Measurements from ENCODE around the gene NFIB.
A peak's percentile ranks its signal among the peaks of the same experiment; 100 is the strongest.

NFIB gene

GRCh38 chr9:14344941-14345353 lies 31.0 kb upstream of the NFIB start:
- no peak for DNase-seq

- no peak for DNase-seq
Measured at GRCh38 chr9:14344053-14344524, 30.1 kb upstream of the NFIB start.

- DNase-seq, result no peak
Measured at GRCh38 chr9:14343261-14344031, 29.5 kb upstream of the NFIB start.

GRCh38 chr9:14342736-14343135 lies 28.8 kb upstream of the NFIB start:
- DNase-seq, result no peak

GRCh38 chr9:14341437-14342122 lies 27.6 kb upstream of the NFIB start:
- no peak for DNase-seq

GRCh38 chr9:14340994-14341393 lies 27.1 kb upstream of the NFIB start:
- no peak for DNase-seq

- DNase-seq, result no peak
Measured at GRCh38 chr9:14340219-14340873, 26.4 kb upstream of the NFIB start.

- no peak for DNase-seq
Measured at GRCh38 chr9:14339746-14340145, 25.8 kb upstream of the NFIB start.

GRCh38 chr9:14337615-14338014 lies 23.7 kb upstream of the NFIB start:
- DNase-seq, result no peak

GRCh38 chr9:14336244-14336643 lies 22.3 kb upstream of the NFIB start:
- DNase-seq, result no peak

GRCh38 chr9:14331120-14331519 lies 17.2 kb upstream of the NFIB start:
- no peak for DNase-seq

GRCh38 chr9:14327036-14327435 lies 13.1 kb upstream of the NFIB start:
- DNase-seq, result no peak

- DNase-seq, result no peak
Measured at GRCh38 chr9:14326264-14326826, 12.4 kb upstream of the NFIB start.

GRCh38 chr9:14325147-14325546 lies 11.2 kb upstream of the NFIB start:
- DNase-seq, result no peak

- DNase-seq, result no peak
Measured at GRCh38 chr9:14323985-14324650, 10.2 kb upstream of the NFIB start.

- DNase-seq, result no peak
Measured at GRCh38 chr9:14323083-14323971, 9.4 kb upstream of the NFIB start.

GRCh38 chr9:14322211-14323082 lies 8.5 kb upstream of the NFIB start:
- peak; percentile 50 for DNase-seq

GRCh38 chr9:14321517-14322130 lies 7.7 kb upstream of the NFIB start:
- DNase-seq, result no peak

GRCh38 chr9:14320271-14321181 lies 6.6 kb upstream of the NFIB start:
- DNase-seq, result no peak

Measured in activated T-cell treated with anti-CD3 and anti-CD28 coated beads for 4 hours (primary cell).